ENCODE results near the gene CNTN5. TPM values are rescaled to one million over a fixed set of nuclear protein-coding genes. Genes with fewer than 3 reads are reported as not detected.

The CNTN5 gene
- polyA plus RNA-seq, 1 donor from 2014 or later: 1.1 TPM

- Histone ChIP-seq H3K9ac (ENCODE audit: low read length) (no peak overlapping the region), H3F3A (ENCODE audit: insufficient read depth, low read length, poor library complexity, severe bottlenecking) (no peaks in the 10 kb centered on the region), H4K20me1 (ENCODE audit: insufficient read depth) (no peaks in the 10 kb centered on the region), H3K4me3 (ENCODE audit: low read length) (no peak overlapping the region), H3K27me3 (ENCODE audit: insufficient read depth, low read depth, low read length) (no peaks in the 10 kb centered on the region), H3K9me3 (ENCODE audit: low read length) (no peaks in the 10 kb centered on the region), H2AFZ (ENCODE audit: low read depth, low read length) (no peak overlapping the region), H3K27ac (ENCODE audit: low read length) (no peak overlapping the region), H3K9me2 (ENCODE audit: insufficient read depth, low read length) (no peaks in the 10 kb centered on the region), H3K36me3 (ENCODE audit: insufficient read depth, low read length) (no peaks in the 10 kb centered on the region), H3K4me2 (ENCODE audit: low read length) (no peak overlapping the region), H3K79me2 (replicated peaks; ENCODE audit: insufficient read depth, low read length) (no peaks in the 10 kb centered on the region)
- TF ChIP-seq TAF1 (IDR thresholded peaks at IDR 0.05; ENCODE audit: low read depth) (no peak), RAD21 (conservative IDR thresholded peaks at IDR 0.05) (no peak), EZH2 (IDR thresholded peaks at IDR 0.05; ENCODE audit: borderline replicate concordance, insufficient read depth, low read length, poor library complexity, severe bottlenecking) (no peak), SMC3 (conservative IDR thresholded peaks at IDR 0.05; ENCODE audit: poor library complexity) (no peak), MXI1 (conservative IDR thresholded peaks at IDR 0.05; ENCODE audit: poor library complexity, severe bottlenecking) (no peak), CTCF (IDR thresholded peaks at IDR 0.05; ENCODE audit: poor library complexity, severe bottlenecking) (no peak), EP300 (conservative IDR thresholded peaks at IDR 0.05; ENCODE audit: poor library complexity, severe bottlenecking) (no peak), POLR2AphosphoS5 (IDR thresholded peaks at IDR 0.05) (no peak)
- TF ChIP-seq, protein P1, sequence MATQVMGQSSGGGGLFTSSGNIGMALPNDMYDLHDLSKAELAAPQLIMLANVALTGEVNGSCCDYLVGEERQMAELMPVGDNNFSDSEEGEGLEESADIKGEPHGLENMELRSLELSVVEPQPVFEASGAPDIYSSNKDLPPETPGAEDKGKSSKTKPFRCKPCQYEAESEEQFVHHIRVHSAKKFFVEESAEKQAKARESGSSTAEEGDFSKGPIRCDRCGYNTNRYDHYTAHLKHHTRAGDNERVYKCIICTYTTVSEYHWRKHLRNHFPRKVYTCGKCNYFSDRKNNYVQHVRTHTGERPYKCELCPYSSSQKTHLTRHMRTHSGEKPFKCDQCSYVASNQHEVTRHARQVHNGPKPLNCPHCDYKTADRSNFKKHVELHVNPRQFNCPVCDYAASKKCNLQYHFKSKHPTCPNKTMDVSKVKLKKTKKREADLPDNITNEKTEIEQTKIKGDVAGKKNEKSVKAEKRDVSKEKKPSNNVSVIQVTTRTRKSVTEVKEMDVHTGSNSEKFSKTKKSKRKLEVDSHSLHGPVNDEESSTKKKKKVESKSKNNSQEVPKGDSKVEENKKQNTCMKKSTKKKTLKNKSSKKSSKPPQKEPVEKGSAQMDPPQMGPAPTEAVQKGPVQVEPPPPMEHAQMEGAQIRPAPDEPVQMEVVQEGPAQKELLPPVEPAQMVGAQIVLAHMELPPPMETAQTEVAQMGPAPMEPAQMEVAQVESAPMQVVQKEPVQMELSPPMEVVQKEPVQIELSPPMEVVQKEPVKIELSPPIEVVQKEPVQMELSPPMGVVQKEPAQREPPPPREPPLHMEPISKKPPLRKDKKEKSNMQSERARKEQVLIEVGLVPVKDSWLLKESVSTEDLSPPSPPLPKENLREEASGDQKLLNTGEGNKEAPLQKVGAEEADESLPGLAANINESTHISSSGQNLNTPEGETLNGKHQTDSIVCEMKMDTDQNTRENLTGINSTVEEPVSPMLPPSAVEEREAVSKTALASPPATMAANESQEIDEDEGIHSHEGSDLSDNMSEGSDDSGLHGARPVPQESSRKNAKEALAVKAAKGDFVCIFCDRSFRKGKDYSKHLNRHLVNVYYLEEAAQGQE (IDR thresholded peaks at IDR 0.05; ENCODE audit: borderline replicate concordance): no peak
These were observed 770.6 kb downstream of the CNTN5 start for GRCh38 chr11:99791354-99791753.

DNA sequence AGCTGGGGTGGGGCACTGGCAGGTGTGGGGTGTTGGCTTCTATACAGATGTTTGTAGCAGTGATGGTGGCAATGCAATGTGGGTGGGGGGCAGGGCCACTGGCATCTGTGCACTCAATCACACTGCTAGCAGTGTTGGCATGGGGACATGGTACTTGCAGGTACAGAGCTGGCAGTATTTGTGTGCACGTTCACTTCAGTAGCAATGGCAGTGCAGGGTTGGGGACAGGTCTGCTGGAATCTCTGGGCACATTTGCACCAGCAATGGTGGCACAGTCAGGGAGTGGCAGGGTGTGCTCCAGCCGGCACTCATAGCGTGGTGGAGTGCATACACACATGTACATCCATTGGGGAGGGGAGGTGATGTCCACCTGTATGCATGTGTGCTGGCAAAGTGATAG lies 775.2 kb downstream of the CNTN5 start:
- Histone ChIP-seq H3K4me2 (ENCODE audit: low read length) (no peak overlapping the region), H3K9ac (ENCODE audit: low read length) (no peak overlapping the region), H3K4me3 (ENCODE audit: low read length) (no peak overlapping the region), H3K36me3 (ENCODE audit: insufficient read depth, low read length) (no peaks in the 10 kb centered on the region), H4K20me1 (ENCODE audit: insufficient read depth) (no peaks in the 10 kb centered on the region), H3K79me2 (replicated peaks; ENCODE audit: insufficient read depth, low read length) (no peaks in the 10 kb centered on the region), H3K27ac (ENCODE audit: low read length) (no peak overlapping the region), H2AFZ (ENCODE audit: low read depth, low read length) (no peak overlapping the region), H3F3A (ENCODE audit: insufficient read depth, low read length, poor library complexity, severe bottlenecking) (no peaks in the 10 kb centered on the region), H3K9me2 (ENCODE audit: insufficient read depth, low read length) (no peaks in the 10 kb centered on the region), H3K27me3 (ENCODE audit: insufficient read depth, low read depth, low read length) (no peaks in the 10 kb centered on the region), H3K9me3 (ENCODE audit: low read length) (no peaks in the 10 kb centered on the region)
- TF ChIP-seq SMC3 (conservative IDR thresholded peaks at IDR 0.05; ENCODE audit: poor library complexity): no peak
- TF ChIP-seq EP300 (conservative IDR thresholded peaks at IDR 0.05; ENCODE audit: poor library complexity, severe bottlenecking): no peak
- TF ChIP-seq CTCF (IDR thresholded peaks at IDR 0.05; ENCODE audit: poor library complexity, severe bottlenecking): no peak
- TF ChIP-seq TAF1 (IDR thresholded peaks at IDR 0.05; ENCODE audit: low read depth): no peak
- TF ChIP-seq, protein P1 (IDR thresholded peaks at IDR 0.05; ENCODE audit: borderline replicate concordance): no peak
- TF ChIP-seq MXI1 (conservative IDR thresholded peaks at IDR 0.05; ENCODE audit: poor library complexity, severe bottlenecking): no peak
- no peak for TF ChIP-seq RAD21 (conservative IDR thresholded peaks at IDR 0.05)
- no peak for TF ChIP-seq EZH2 (IDR thresholded peaks at IDR 0.05; ENCODE audit: borderline replicate concordance, insufficient read depth, low read length, poor library complexity, severe bottlenecking)
- no peak for TF ChIP-seq POLR2AphosphoS5 (IDR thresholded peaks at IDR 0.05)
